Keratinocyte (primary cell): ENCODE data around the gene SERPINB11. TPM values are rescaled to one million over a fixed set of nuclear protein-coding genes. Genes with fewer than 3 reads are reported as not detected.

Experiments used
- DNase-seq: peaks from one replicate; pipeline ENCODE4 v3.0.0-alpha.2; 2011; ENCODE audit warnings: low read depth, missing footprints, low spot score
- FAIRE-seq: peaks from 2 replicates; lab custom pipeline; 2011; peaks lifted over from hg19 to GRCh38; lab: Jason Lieb, UNC
- H2AFZ ChIP-seq: 2 replicates; pipeline ENCODE4 v1.6.0; 2012; ENCODE audit warnings: low read length, control low read depth, inconsistent platforms; ENCODE audit not compliant: control insufficient read depth
- H3K27ac ChIP-seq: 2 replicates; pipeline ENCODE4 v1.5.1; 2011; ENCODE audit warnings: low read length; ENCODE audit not compliant: control insufficient read depth, insufficient read depth
- H3K27me3 ChIP-seq: 3 replicates; pipeline ENCODE4 v1.6.0; 2011; ENCODE audit warnings: low read length; ENCODE audit not compliant: control insufficient read depth, insufficient read depth; ENCODE audit errors: extremely low read depth
- H3K36me3 ChIP-seq, 2 experiments: 2 replicates in 1 of 2; 3 replicates in 1 of 2; pipeline ENCODE4 v1.5.1; 2011; ENCODE audit warnings: low read length in 2 of 2, mild to moderate bottlenecking in 1 of 2; ENCODE audit not compliant: control insufficient read depth in 2 of 2, insufficient read depth in 2 of 2; ENCODE audit errors: extremely low read depth in 1 of 2
- H3K4me1 ChIP-seq: 3 replicates; pipeline ENCODE4 v1.5.1; 2011; ENCODE audit warnings: low read length; ENCODE audit not compliant: control insufficient read depth, insufficient read depth; ENCODE audit errors: extremely low read depth
- H3K4me2 ChIP-seq: 3 replicates; pipeline ENCODE4 v1.6.0; 2011; ENCODE audit warnings: low read depth, low read length; ENCODE audit not compliant: control insufficient read depth, insufficient read depth; ENCODE audit errors: extremely low read depth
- H3K4me3 ChIP-seq, 3 experiments: fragments of 200-600 bp in 1 of 3; sonication (generic) in 1 of 3; 2 replicates in 2 of 3; 3 replicates in 1 of 3; pipeline ENCODE4 v1.5.1; 2011 to 2016; ENCODE audit warnings: low read length in 3 of 3, mild to moderate bottlenecking in 3 of 3, control low read depth in 2 of 3, inconsistent platforms in 1 of 3, low read depth in 1 of 3, mixed read lengths in 1 of 3, mixed run types in 1 of 3, moderate library complexity in 1 of 3; ENCODE audit not compliant: control insufficient read depth in 2 of 3, insufficient read depth in 2 of 3; ENCODE audit errors: extremely low read depth in 1 of 3
- H3K79me2 ChIP-seq: 2 replicates; pipeline ENCODE4 v1.6.0; 2012; ENCODE audit warnings: low read length; ENCODE audit not compliant: control insufficient read depth, insufficient read depth
- H3K9ac ChIP-seq: 3 replicates; pipeline ENCODE4 v1.6.0; 2011; ENCODE audit warnings: low read length; ENCODE audit not compliant: control insufficient read depth, insufficient read depth; ENCODE audit errors: extremely low read depth
- H3K9me1 ChIP-seq: 3 replicates; pipeline ENCODE4 v1.6.0; 2011; ENCODE audit warnings: low read length; ENCODE audit not compliant: control insufficient read depth, insufficient read depth; ENCODE audit errors: extremely low read depth
- H3K9me3 ChIP-seq: 2 replicates; pipeline ENCODE4 v1.5.1; 2012; ENCODE audit warnings: low read depth, low read length; ENCODE audit not compliant: control insufficient read depth
- H4K20me1 ChIP-seq: 3 replicates; pipeline ENCODE4 v1.6.0; 2011; ENCODE audit warnings: low read length; ENCODE audit not compliant: control insufficient read depth, insufficient read depth; ENCODE audit errors: extremely low read depth
- EZH2 ChIP-seq: IDR thresholded peaks from one replicate; pipeline ENCODE4 v1.6.1; 2012; ENCODE audit warnings: inconsistent platforms, mild to moderate bottlenecking, low read length, moderate library complexity
- dilution Hi-C: fragments of 300-500 bp; cut with MboI; formaldehyde crosslinking; loops from one replicate; pipeline ENCODE4 v1.7.0; 2020; ENCODE audit warnings: low sequenced_read_pairs; ENCODE audit not compliant: extremely low pct_ligation_motif_present
- polyA plus RNA-seq, 5 experiments: library from polyadenylated mRNA; depleted of rRNA in 3 of 5; stranded (reverse) in 3 of 5; stranded (forward) in 1 of 5; unstranded in 1 of 5; fragments of >200 nt; gene quantifications; 1 replicate in 1 of 5; 2 replicates in 3 of 5; 3 replicates in 1 of 5; pipeline versions ENCODE4 v1.2.1 to v1.2.3, GENCODE V29; 2011 to 2012; ENCODE audit warnings: missing spikeins in 2 of 5, low read depth in 1 of 5, low replicate concordance in 1 of 5
- TF ChIP-seq, protein P1 (sequence below), 3 experiments: IDR thresholded peaks in 1 of 3; conservative IDR thresholded peaks in 1 of 3; optimal IDR thresholded peaks in 1 of 3; 2 replicates in 2 of 3; 3 replicates in 1 of 3; pipeline versions ENCODE3 to v1.5.1; 2011; ENCODE audit warnings: low read length in 3 of 3, mild to moderate bottlenecking in 3 of 3, moderate library complexity in 2 of 3, control low read depth in 1 of 3, inconsistent platforms in 1 of 3; ENCODE audit not compliant: insufficient read depth in 2 of 3; ENCODE audit errors: extremely low read depth in 1 of 3

The SERPINB11 gene
- polyA plus RNA-seq, 1 donor (not counting 4 experiments of a cell fraction or from before 2014, with no cell fraction given) = not detected

DNA sequence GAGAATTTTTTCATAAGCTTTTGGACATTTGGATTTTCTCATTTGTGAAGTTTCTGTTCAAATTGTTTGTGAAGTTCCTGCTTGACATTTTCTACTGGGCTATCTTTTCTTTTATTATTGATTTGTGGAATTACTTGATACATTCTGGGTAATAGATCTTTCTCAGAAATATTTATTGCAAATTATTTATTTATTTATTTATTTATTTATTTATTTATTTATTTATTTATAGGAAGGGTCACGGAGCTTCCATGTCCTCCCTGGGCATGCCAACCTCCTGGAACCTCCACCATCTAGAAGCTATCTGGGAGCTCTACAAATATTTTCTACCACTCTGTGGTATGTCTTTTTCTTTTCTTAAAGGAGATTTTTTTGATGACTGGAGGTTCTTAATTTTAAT, 46.7 kb downstream of the SERPINB11 start:
- no peak for FAIRE-seq
- Histone ChIP-seq H3K4me2 (no peak overlapping the region), H4K20me1 (no peaks in the 10 kb centered on the region), H3K27ac (no peak overlapping the region), H3K27me3 (no peaks in the 10 kb centered on the region), H3K4me3 (no peak overlapping the region), H3K9me3 (no peaks in the 10 kb centered on the region), H3K36me3 (no peaks in the 10 kb centered on the region), H2AFZ (no peak overlapping the region), H3K9ac (no peak overlapping the region), H3K79me2 (no peaks in the 10 kb centered on the region), H3K9me1 (peaks cover 2% of the 10 kb centered on the region), H3K4me1 (peaks cover 4% of the 10 kb centered on the region)
- DNase-seq = no peak
- TF ChIP-seq, protein P1, sequence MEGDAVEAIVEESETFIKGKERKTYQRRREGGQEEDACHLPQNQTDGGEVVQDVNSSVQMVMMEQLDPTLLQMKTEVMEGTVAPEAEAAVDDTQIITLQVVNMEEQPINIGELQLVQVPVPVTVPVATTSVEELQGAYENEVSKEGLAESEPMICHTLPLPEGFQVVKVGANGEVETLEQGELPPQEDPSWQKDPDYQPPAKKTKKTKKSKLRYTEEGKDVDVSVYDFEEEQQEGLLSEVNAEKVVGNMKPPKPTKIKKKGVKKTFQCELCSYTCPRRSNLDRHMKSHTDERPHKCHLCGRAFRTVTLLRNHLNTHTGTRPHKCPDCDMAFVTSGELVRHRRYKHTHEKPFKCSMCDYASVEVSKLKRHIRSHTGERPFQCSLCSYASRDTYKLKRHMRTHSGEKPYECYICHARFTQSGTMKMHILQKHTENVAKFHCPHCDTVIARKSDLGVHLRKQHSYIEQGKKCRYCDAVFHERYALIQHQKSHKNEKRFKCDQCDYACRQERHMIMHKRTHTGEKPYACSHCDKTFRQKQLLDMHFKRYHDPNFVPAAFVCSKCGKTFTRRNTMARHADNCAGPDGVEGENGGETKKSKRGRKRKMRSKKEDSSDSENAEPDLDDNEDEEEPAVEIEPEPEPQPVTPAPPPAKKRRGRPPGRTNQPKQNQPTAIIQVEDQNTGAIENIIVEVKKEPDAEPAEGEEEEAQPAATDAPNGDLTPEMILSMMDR (optimal IDR thresholded peaks at IDR 0.05 in 1 of 3, IDR thresholded peaks at IDR 0.05 in 1 of 3, conservative IDR thresholded peaks at IDR 0.05 in 1 of 3; ENCODE audit: extremely low read depth in 1 of 3, insufficient read depth in 2 of 3, low read length in 3 of 3) = no peak
- no peak for TF ChIP-seq EZH2
- dilution Hi-C loops = no loop called here

DNA sequence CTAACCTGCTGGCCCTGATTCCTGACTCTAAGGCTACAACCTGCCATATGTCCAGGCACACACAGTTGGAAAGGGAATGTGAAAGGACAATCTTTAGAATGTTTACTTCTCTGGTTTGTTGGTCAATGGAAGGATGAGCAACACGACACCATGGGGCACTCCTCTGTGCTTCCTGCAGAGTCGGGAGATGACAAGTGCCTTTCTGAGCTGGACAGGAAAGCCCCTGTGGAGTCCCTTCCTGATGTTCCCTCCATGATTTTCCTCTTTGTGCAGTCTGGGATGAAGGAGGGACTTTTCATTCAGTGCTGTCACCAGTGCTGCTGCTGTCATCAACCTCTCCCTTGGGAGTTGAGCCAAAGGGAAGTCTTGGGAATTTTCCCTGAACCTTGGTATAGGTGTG, 49.9 kb downstream of the SERPINB11 start:
- dilution Hi-C loops = no loop called here
- no peaks in the 10 kb centered on the region for H3K79me2 ChIP-seq
- no peak overlapping the region for H2AFZ ChIP-seq
- H3K4me2 ChIP-seq = no peak overlapping the region
- TF ChIP-seq, protein P1 (optimal IDR thresholded peaks at IDR 0.05 in 1 of 3, IDR thresholded peaks at IDR 0.05 in 1 of 3, conservative IDR thresholded peaks at IDR 0.05 in 1 of 3; ENCODE audit: extremely low read depth in 1 of 3, insufficient read depth in 2 of 3, low read length in 3 of 3) = no peak
- TF ChIP-seq EZH2 = no peak
- no peaks in the 10 kb centered on the region for H4K20me1 ChIP-seq
- H3K9me1 ChIP-seq = no peaks in the 10 kb centered on the region
- no peaks in the 10 kb centered on the region for H3K36me3 ChIP-seq
- no peaks in the 10 kb centered on the region for H3K27me3 ChIP-seq
- DNase-seq (no peak), FAIRE-seq (no peak)
- H3K4me3 ChIP-seq = no peak overlapping the region
- peaks cover 4% of the 10 kb centered on the region for H3K4me1 ChIP-seq
- H3K27ac ChIP-seq = no peak overlapping the region
- no peak overlapping the region for H3K9ac ChIP-seq
- H3K9me3 ChIP-seq = no peaks in the 10 kb centered on the region
